Panc1 (cell line): ENCODE results near the gene CCDC14.

Experiments
- CTCF ChIP-seq: fragments of 450-650 bp; IDR thresholded peaks from 2 replicates; pipeline ENCODE4 v1.5.1; 2017; ENCODE audit warnings: mild to moderate bottlenecking
- POLR2AphosphoS5 ChIP-seq: IDR thresholded peaks from 2 replicates; pipeline ENCODE4 v1.6.1; 2012; ENCODE audit warnings: mild to moderate bottlenecking, low read depth, low read length, moderate library complexity
- SIN3A ChIP-seq: IDR thresholded peaks from 2 replicates; pipeline ENCODE4 v1.6.1; 2012; ENCODE audit warnings: low read depth, mild to moderate bottlenecking, low read length, moderate library complexity, borderline replicate concordance; ENCODE audit not compliant: insufficient read depth
- TCF7L2 ChIP-seq: IDR thresholded peaks from 2 replicates; pipeline ENCODE4 v1.6.1; 2011; ENCODE audit warnings: mild to moderate bottlenecking, low read depth, low read length, inconsistent platforms

DNA sequence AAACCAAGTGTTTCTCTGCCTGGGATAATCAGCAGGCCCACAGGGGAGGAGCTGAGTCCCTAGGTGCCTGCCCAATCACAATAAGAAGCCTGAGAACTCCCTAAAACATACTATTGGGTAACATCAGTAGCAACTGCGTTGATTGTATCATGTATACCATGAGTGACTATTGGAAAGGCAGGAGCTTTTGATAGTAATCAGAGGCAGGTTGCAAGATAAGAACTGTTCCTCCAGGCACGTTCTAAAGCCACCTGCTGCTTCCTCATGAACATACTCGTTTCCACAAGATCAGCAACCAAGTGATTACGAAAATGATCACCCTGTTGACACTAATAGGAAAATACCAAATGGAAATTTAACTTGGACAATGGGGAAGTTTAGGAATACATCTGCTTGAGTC is 83.6 kb downstream of the CCDC14 start:
- no peak for TF ChIP-seq CTCF
- no peak for TF ChIP-seq POLR2AphosphoS5
- TF ChIP-seq SIN3A: no peak
- no peak for TF ChIP-seq TCF7L2
